IPS-18a (cell line): Measurements from ENCODE around the gene ARHGEF2.

Source experiments
- H3K27ac ChIP-seq: one replicate; pipeline ENCODE4 v1.5.1; 2013; ENCODE audit warnings: low read length
- H3K27me3 ChIP-seq: one replicate; pipeline ENCODE4 v1.6.1; 2013; ENCODE audit warnings: mild to moderate bottlenecking, low read length; ENCODE audit not compliant: control insufficient read depth, insufficient read depth
- H3K36me3 ChIP-seq: one replicate; pipeline ENCODE4 v1.6.1; 2013; ENCODE audit warnings: low read depth, low read length; ENCODE audit not compliant: control insufficient read depth
- H3K4me1 ChIP-seq: one replicate; pipeline ENCODE4 v1.6.1; 2013; ENCODE audit warnings: low read depth, low read length; ENCODE audit not compliant: control insufficient read depth
- H3K4me3 ChIP-seq: one replicate; pipeline ENCODE4 v1.5.1; 2013; ENCODE audit warnings: low read length
- H3K9ac ChIP-seq: one replicate; pipeline ENCODE4 v1.6.1; 2013; ENCODE audit warnings: mild to moderate bottlenecking, low read length, moderate library complexity
- H3K9me3 ChIP-seq: one replicate; pipeline ENCODE4 v1.6.1; 2013; ENCODE audit warnings: low read depth, low read length; ENCODE audit not compliant: control insufficient read depth

The ARHGEF2 gene

DNA sequence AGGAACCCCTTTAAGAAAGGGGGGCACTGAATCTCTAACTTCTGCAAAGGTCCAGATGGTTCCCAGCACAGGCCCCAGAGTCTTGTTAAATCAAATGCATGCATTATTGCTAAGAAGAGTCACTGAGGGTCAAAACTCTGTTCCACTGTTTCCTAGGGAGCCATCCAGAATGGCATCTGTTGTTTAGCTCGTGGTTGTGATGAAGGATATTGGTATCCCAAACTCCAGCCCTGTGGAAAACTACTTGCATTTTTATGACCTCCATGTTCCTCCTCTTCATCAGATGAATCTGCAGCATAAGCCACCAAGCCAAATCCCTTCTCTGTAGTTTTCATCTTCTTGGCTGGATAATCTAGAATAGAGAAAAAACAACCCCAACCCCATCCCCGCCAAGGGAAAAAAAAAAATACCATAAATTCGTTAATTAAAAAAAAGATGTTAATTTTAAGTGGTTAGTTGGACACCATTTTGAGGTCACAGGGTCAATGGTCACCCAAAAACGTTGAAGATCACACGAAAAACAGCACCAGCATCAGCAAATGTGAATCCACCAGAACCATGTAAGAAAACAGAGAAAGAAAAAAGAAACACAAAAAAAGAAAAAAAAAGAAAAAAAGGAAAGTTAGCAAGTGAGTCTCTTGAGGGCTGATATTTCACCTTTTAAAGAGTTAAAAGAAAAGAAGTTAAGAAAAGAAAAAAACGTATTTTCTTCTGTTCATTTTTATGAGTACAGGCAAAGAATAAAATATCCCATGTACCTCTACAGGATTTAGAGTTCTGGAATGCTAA, 64.2 kb downstream of the ARHGEF2 start:
- Histone ChIP-seq H3K4me3 (no peak overlapping the region), H3K27me3 (no peaks in the 10 kb centered on the region), H3K4me1 (no peaks in the 10 kb centered on the region), H3K27ac (no peak overlapping the region), H3K9ac (no peak overlapping the region), H3K36me3 (peaks cover 62% of the 10 kb centered on the region), H3K9me3 (no peaks in the 10 kb centered on the region)

DNA sequence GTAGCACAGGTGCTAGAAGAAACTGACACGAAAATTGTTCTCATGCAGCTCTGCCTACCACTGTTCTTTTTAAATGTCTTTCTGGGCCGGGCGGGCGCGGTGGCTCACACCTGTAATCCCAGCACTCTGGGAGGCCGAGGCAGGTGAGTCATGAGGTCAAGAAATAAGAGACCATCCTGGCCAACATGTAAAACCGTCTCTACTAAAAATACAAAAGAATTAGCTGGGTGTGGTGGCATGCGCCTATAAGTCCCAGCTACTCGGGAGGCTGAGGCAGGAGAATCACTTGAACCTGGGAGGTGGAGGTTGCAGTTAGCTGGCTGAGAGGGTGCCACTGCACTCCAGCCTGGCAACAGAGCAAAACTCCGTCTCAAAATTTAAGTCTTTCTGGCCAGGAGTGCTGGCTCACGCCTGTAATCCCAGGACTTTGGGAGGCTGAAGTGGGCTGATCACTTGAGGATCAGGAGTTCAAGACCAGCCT, 66.3 kb downstream of the ARHGEF2 start:
- Histone ChIP-seq H3K4me3 (no peak overlapping the region), H3K36me3 (peaks cover 50% of the 10 kb centered on the region), H3K9ac (no peak overlapping the region), H3K9me3 (no peaks in the 10 kb centered on the region), H3K4me1 (no peaks in the 10 kb centered on the region), H3K27me3 (no peaks in the 10 kb centered on the region), H3K27ac (no peak overlapping the region)

DNA sequence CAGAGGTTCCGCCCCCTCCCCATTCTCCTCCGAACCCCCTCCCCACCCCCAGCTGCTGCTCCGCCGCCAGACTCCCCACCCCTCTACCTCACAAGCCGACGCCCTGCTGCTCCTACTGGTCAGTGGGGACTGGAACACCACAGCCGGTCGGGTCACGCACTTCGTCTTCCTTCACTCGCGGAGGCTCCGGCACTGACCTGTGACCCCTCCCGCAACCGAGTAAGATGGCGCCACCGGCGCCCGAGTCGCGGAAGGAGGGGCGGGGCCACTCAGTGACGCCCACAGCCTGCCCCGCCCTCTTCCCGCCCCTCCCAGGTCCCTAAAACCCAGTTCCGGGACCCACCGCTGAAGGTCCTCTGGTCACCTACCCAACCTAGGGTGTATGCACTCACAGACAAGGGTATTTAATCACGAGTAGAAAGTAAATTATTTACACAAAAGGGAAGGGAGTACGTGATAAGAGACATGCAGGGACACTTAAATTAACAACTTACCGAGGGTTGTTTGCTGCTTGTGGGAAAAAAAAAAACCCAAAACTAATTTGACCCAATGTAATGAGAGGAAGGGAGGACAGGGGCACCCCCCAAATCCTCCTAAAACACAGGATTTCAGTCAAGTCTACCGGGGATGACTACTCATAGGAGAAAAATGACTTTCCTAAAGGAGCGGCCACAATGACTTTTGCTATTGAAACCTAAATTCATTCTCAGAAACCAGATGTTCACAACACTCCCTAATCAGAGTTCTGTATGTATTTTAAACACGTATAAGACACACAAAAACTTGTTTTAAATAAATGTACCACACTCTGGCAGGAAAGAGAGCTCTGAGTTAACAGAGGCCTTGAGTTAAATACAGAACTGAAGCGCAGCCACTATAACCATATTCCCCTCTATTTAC, 66.9 kb downstream of the ARHGEF2 start, which contains the start of gene RIT1:
RIT1 (minus strand) TSS at position 194 of the 900 bp plus-strand sequence. CDS start 588 bp downstream, outside the sequence.
- Histone ChIP-seq H3K9me3 (no peaks in the 10 kb centered on the region), H3K27ac (no peak within 1 kb of the TSS), H3K4me1 (no peaks in the 10 kb centered on the region), H3K9ac (peak within 1 kb of the TSS; percentile 28), H3K4me3 (peak within 1 kb of the TSS; percentile 76), H3K27me3 (no peaks in the 10 kb centered on the region), H3K36me3 (peaks cover 43% of the 10 kb centered on the region)

DNA sequence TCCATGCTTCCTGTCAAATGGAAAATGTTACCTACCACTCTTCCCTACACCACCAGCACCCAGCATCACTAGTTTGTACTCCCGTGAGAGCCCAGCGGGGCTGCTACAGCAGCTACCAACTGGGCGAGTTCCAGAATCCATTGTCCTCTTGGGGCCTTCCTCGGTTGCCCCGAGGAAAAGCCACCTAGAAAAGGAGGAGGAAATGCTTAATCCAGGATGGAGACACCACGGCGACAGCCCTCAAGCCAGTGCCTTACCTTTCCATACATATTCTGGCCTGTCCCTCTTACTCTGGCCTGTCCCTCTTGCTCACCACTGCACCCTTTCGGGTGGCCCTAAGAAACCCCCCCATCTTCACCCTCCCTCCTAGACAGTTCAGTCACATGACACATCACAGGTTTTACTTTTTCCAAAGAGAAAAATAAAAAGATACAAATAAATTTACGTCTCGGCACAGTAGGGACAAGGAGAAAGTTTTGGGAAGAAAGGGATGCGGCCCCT, 67.7 kb downstream of the ARHGEF2 start:
- peak overlapping the region; percentile 28 for H3K9ac ChIP-seq
- H3K4me1 ChIP-seq = no peaks in the 10 kb centered on the region
- peaks cover 41% of the 10 kb centered on the region for H3K36me3 ChIP-seq
- H3K4me3 ChIP-seq = peak overlapping the region; percentile 76
- no peaks in the 10 kb centered on the region for H3K27me3 ChIP-seq
- no peaks in the 10 kb centered on the region for H3K9me3 ChIP-seq
- H3K27ac ChIP-seq = no peak overlapping the region

DNA sequence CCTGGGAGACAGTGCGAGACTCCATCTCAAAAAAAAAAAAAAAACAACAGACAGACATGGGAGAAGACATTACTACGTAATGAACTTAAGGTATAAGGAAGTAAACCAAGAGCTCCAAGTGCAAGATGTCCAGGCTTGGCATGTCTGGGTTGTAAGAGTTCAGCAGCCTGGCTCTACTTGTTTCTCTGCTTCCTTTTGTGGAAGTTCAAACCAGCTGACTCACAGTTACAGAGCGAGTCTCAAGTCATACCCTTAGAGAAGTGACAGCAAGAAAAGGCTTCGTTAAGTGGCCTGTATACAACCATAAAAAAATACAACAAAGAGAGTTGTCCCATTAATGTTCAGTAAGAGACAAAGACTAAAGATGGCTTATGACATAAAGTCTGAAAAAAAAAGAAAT, 68.5 kb downstream of the ARHGEF2 start:
- H3K4me1 ChIP-seq = no peaks in the 10 kb centered on the region
- H3K4me3 ChIP-seq = no peak overlapping the region
- H3K27me3 ChIP-seq = no peaks in the 10 kb centered on the region
- no peaks in the 10 kb centered on the region for H3K9me3 ChIP-seq
- no peak overlapping the region for H3K9ac ChIP-seq
- no peak overlapping the region for H3K27ac ChIP-seq
- H3K36me3 ChIP-seq = peaks cover 39% of the 10 kb centered on the region

DNA sequence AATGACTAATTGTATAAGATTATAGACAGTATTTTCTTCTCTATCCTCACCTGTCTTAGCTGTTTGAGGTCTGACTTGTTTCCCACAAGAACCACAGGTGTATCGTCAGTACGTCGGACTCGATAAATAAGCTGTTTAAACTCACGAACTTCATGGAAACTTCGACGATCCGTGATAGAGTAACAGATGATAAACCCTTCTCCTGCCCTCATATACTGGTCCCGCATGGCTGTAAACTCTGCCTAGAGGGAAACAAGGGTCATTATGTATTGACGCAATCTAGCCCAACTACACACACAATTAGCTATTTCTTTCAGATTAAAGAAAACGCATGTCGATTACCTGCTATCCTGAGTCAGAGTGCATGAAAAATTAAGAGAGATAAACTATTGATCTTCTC, 74.1 kb downstream of the ARHGEF2 start:
- H3K4me1 ChIP-seq = no peaks in the 10 kb centered on the region
- H3K27me3 ChIP-seq = no peaks in the 10 kb centered on the region
- H3K9me3 ChIP-seq = no peaks in the 10 kb centered on the region
- no peak overlapping the region for H3K9ac ChIP-seq
- peaks cover 55% of the 10 kb centered on the region for H3K36me3 ChIP-seq
- no peak overlapping the region for H3K27ac ChIP-seq
- no peak overlapping the region for H3K4me3 ChIP-seq

DNA sequence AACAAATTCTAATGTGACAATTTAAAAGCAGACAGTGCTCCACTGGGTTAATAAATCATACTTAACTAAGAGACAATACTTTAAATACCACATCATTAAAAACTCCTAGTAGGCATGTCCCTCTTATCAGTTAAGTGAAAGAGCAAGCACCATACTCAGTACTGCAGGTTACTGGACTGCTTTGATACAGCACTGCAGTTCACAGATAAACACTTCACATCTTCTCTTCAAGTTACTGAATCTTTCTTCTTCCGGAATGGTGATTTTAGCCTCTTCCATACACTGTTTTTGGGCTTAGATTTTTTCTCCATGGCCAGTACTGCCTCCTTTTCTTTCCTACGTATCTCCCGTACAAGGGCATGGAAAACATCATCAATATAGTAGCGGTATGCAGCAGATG, 78.2 kb downstream of the ARHGEF2 start:
- Histone ChIP-seq H3K9me3 (no peaks in the 10 kb centered on the region), H3K27ac (no peak overlapping the region), H3K4me3 (no peak overlapping the region), H3K4me1 (no peaks in the 10 kb centered on the region), H3K36me3 (peaks cover 55% of the 10 kb centered on the region), H3K9ac (no peak overlapping the region), H3K27me3 (no peaks in the 10 kb centered on the region)

DNA sequence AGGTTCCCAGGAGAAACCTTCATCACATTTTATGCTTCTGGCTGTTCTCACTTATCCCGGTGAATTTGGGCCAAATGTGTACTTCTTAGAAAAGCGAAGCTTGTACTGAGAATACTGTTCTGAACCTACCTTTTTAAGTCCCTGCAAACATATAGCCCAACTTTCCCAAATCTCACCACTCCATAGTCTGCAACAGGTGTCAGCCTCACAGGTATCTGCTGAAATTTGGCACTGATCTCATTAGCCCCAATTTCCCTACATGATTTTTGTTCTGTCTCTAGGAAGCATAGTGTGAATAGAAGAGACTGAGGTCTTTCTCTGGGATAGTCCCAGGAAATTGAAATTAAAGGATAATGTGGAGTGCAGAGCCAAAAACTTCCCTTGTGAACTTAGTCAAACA, 78.7 kb downstream of the ARHGEF2 start:
- H3K9ac ChIP-seq = no peak overlapping the region
- no peak overlapping the region for H3K27ac ChIP-seq
- H3K36me3 ChIP-seq = peaks cover 50% of the 10 kb centered on the region
- H3K4me3 ChIP-seq = no peak overlapping the region
- H3K27me3 ChIP-seq = no peaks in the 10 kb centered on the region
- no peaks in the 10 kb centered on the region for H3K9me3 ChIP-seq
- no peaks in the 10 kb centered on the region for H3K4me1 ChIP-seq

DNA sequence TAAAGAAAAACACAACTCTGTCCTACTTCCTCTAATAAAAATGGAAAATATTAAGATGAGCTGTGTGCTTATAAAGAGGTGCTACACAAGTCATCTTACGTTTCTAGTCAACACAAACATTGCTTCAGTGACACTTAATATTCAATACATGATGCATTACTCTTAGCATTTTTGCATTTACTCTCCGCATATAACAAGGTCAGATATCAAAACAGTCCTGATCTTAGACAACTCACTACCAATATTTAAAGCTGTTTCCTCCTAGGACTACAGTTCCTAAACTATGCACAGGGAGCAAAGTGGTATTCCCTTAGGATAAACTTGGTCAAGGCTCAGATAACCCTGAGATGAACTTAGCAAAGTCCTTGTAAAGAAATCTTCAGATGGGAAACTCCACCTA, 79.5 kb downstream of the ARHGEF2 start:
- H3K9ac ChIP-seq = no peak overlapping the region
- H3K27me3 ChIP-seq = no peaks in the 10 kb centered on the region
- H3K27ac ChIP-seq = no peak overlapping the region
- no peaks in the 10 kb centered on the region for H3K9me3 ChIP-seq
- no peaks in the 10 kb centered on the region for H3K4me1 ChIP-seq
- peaks cover 42% of the 10 kb centered on the region for H3K36me3 ChIP-seq
- H3K4me3 ChIP-seq = no peak overlapping the region

DNA sequence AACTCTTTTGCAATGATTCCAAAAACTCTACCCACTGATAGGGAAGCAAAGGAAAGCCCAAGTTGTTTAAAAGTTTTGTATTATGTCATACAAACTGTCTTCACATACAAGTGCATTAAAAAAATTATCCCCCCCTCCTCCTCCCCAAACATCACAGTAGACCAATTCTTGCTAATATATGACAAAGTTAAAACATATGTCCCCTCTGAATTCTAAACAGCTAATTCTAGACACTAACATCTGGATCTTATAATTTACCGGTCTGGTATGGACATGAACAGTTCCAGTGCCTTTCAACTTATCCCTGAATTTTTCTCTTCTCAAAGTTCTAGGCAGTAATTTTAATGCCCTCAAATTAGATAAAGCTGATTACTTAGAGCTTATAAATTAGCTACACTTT, 80.6 kb downstream of the ARHGEF2 start:
- no peaks in the 10 kb centered on the region for H3K4me1 ChIP-seq
- peaks cover 35% of the 10 kb centered on the region for H3K36me3 ChIP-seq
- H3K4me3 ChIP-seq = no peak overlapping the region
- H3K27me3 ChIP-seq = no peaks in the 10 kb centered on the region
- H3K9ac ChIP-seq = no peak overlapping the region
- no peak overlapping the region for H3K27ac ChIP-seq
- H3K9me3 ChIP-seq = no peaks in the 10 kb centered on the region
